Measurements from ENCODE around the gene RAP1GAP2. TPM values are rescaled to one million over a fixed set of nuclear protein-coding genes. Genes with fewer than 3 reads are reported as not detected.

Gene RAP1GAP2
- polyA plus RNA-seq, 1 experiment = 4.8 TPM

- POLR2A ChIA-PET = no interaction called here
- no peak for DNase-seq (ENCODE audit: low read depth)
- no peak overlapping the region for H3K4me3 ChIP-seq (ENCODE audit: low read depth, low read length)
- no peaks in the 10 kb centered on the region for H3K27me3 ChIP-seq (ENCODE audit: control insufficient read depth, insufficient read depth, low read length)
- no peaks in the 10 kb centered on the region; the same call in 1 of the 2 replicates for H3K36me3 ChIP-seq (ENCODE audit: control insufficient read depth, insufficient read depth, low read length)
- CTCF ChIA-PET = interaction anchor here (0.9 to 1.6 kb wide), 4 partner anchors 11 to 84 kb away, joined by 3 to 5 read pairs (median 4); no protein-coding TSS in a partner anchor
- TF ChIP-seq CTCF (IDR thresholded peaks at IDR 0.05; ENCODE audit: insufficient read depth, low read depth, low read length) = no peak
These were observed 132.2 kb downstream of the RAP1GAP2 start for GRCh38 chr17:2928294-2928890.

- TF ChIP-seq CTCF (IDR thresholded peaks at IDR 0.05; ENCODE audit: insufficient read depth, low read depth, low read length) = peak; percentile 79
- Histone ChIP-seq H3K36me3 (ENCODE audit: control insufficient read depth, insufficient read depth, low read length) (no peaks in the 10 kb centered on the region; the same call in 1 of the 2 replicates), H3K4me3 (ENCODE audit: low read depth, low read length) (no peak overlapping the region), H3K27me3 (ENCODE audit: control insufficient read depth, insufficient read depth, low read length) (no peaks in the 10 kb centered on the region)
- ChIA-PET POLR2A (no interaction called here), CTCF (interaction anchor here (0.6 to 2.4 kb wide), 26 partner anchors 9 to 102 kb away, joined by 3 to 12 read pairs (median 4); no protein-coding TSS in a partner anchor)
- no peak for DNase-seq (ENCODE audit: low read depth)
These were observed 133.8 kb downstream of the RAP1GAP2 start for GRCh38 chr17:2929881-2930533.

- CTCF ChIA-PET = interaction anchor here (2.3 kb wide), 1 partner anchor 11 kb away, joined by 8 read pairs; no protein-coding TSS in a partner anchor
- DNase-seq (ENCODE audit: low read depth) = no peak
- no peak overlapping the region for H3K4me3 ChIP-seq (ENCODE audit: low read depth, low read length)
- POLR2A ChIA-PET = no interaction called here
- no peaks in the 10 kb centered on the region for H3K27me3 ChIP-seq (ENCODE audit: control insufficient read depth, insufficient read depth, low read length)
- no peaks in the 10 kb centered on the region; the same call in 1 of the 2 replicates for H3K36me3 ChIP-seq (ENCODE audit: control insufficient read depth, insufficient read depth, low read length)
- no peak for TF ChIP-seq CTCF (IDR thresholded peaks at IDR 0.05; ENCODE audit: insufficient read depth, low read depth, low read length)
These were observed 135.6 kb downstream of the RAP1GAP2 start for GRCh38 chr17:2931876-2932275.

- H3K4me3 ChIP-seq (ENCODE audit: low read depth, low read length) = no peak overlapping the region
- ChIA-PET POLR2A (no interaction called here), CTCF (interaction anchor here (1.4 kb wide), 1 partner anchor 85 kb away, joined by 3 read pairs; no protein-coding TSS in a partner anchor)
- no peak for TF ChIP-seq CTCF (IDR thresholded peaks at IDR 0.05; ENCODE audit: insufficient read depth, low read depth, low read length)
- no peaks in the 10 kb centered on the region for H3K27me3 ChIP-seq (ENCODE audit: control insufficient read depth, insufficient read depth, low read length)
- no peaks in the 10 kb centered on the region for H3K36me3 ChIP-seq (ENCODE audit: control insufficient read depth, insufficient read depth, low read length)
- no peak for DNase-seq (ENCODE audit: low read depth)
These were observed 136.7 kb downstream of the RAP1GAP2 start for GRCh38 chr17:2932946-2933345.

GRCh38 chr17:2933606-2934005 is 137.4 kb downstream of the RAP1GAP2 start:
- H3K36me3 ChIP-seq (ENCODE audit: control insufficient read depth, insufficient read depth, low read length) = no peaks in the 10 kb centered on the region
- no peak for DNase-seq (ENCODE audit: low read depth)
- ChIA-PET CTCF (interaction anchor here (1.4 kb wide), 1 partner anchor 85 kb away, joined by 3 read pairs; no protein-coding TSS in a partner anchor), POLR2A (no interaction called here)
- no peaks in the 10 kb centered on the region for H3K27me3 ChIP-seq (ENCODE audit: control insufficient read depth, insufficient read depth, low read length)
- no peak overlapping the region for H3K4me3 ChIP-seq (ENCODE audit: low read depth, low read length)
- TF ChIP-seq CTCF (IDR thresholded peaks at IDR 0.05; ENCODE audit: insufficient read depth, low read depth, low read length) = no peak
